Astrocyte (in vitro differentiated cells and primary cell): Measurements from ENCODE around the gene C3orf22. TPM values are rescaled to one million over a fixed set of nuclear protein-coding genes. Genes with fewer than 3 reads are reported as not detected.

Experiments
- DNase-seq: peaks from one replicate; pipeline ENCODE4 v3.0.0-alpha.2; 2010; ENCODE audit warnings: low read depth
- FAIRE-seq: peaks from 2 replicates; lab custom pipeline; 2011; peaks lifted over from hg19 to GRCh38; lab: Jason Lieb, UNC
- H2AFZ ChIP-seq: 2 replicates; pipeline ENCODE4 v1.6.0; 2012; ENCODE audit warnings: low read depth, low read length, inconsistent platforms
- H3K27ac ChIP-seq: 2 replicates; pipeline ENCODE4 v1.5.1; 2011; ENCODE audit warnings: low read depth, low read length, inconsistent platforms
- H3K27me3 ChIP-seq: 2 replicates; pipeline ENCODE4 v1.6.0; 2011; ENCODE audit warnings: low read length, inconsistent platforms; ENCODE audit not compliant: insufficient read depth
- H3K36me3 ChIP-seq: 2 replicates; pipeline ENCODE4 v1.5.1; 2011; ENCODE audit warnings: low read length, inconsistent platforms; ENCODE audit not compliant: insufficient read depth
- H3K4me1 ChIP-seq: 2 replicates; pipeline ENCODE4 v1.5.1; 2011; ENCODE audit warnings: low read length, inconsistent platforms; ENCODE audit not compliant: insufficient read depth
- H3K4me2 ChIP-seq: 2 replicates; pipeline ENCODE4 v1.6.0; 2012; ENCODE audit warnings: low read length, inconsistent platforms
- H3K4me3 ChIP-seq: 2 replicates; pipeline ENCODE4 v1.5.1; 2011; ENCODE audit warnings: low read depth, mild to moderate bottlenecking, low read length, inconsistent platforms; ENCODE audit not compliant: insufficient read depth
- H3K79me2 ChIP-seq: 2 replicates; pipeline ENCODE4 v1.6.0; 2012; ENCODE audit warnings: mild to moderate bottlenecking, low read length, inconsistent platforms; ENCODE audit not compliant: insufficient read depth
- H3K9ac ChIP-seq: 2 replicates; pipeline ENCODE4 v1.6.0; 2012; ENCODE audit warnings: mild to moderate bottlenecking, low read length, inconsistent platforms
- H3K9me3 ChIP-seq: 2 replicates; pipeline ENCODE4 v1.5.1; 2012; ENCODE audit warnings: low read depth, mild to moderate bottlenecking, low read length, inconsistent platforms; ENCODE audit not compliant: insufficient read depth
- H4K20me1 ChIP-seq: 2 replicates; pipeline ENCODE4 v1.6.0; 2012; ENCODE audit warnings: low read length, inconsistent platforms; ENCODE audit not compliant: insufficient read depth
- H3K27ac Mint-ChIP-seq: one replicate; pipeline ENCODE4 v1.8.0; 2021; ENCODE audit warnings: mild to moderate bottlenecking, mixed read lengths; ENCODE audit not compliant: unreplicated experiment
- H3K27me3 Mint-ChIP-seq: one replicate; pipeline ENCODE4 v1.8.0; 2021; ENCODE audit warnings: low read depth, mixed read lengths; ENCODE audit not compliant: unreplicated experiment
- H3K36me3 Mint-ChIP-seq: one replicate; pipeline ENCODE4 v1.8.0; 2021; ENCODE audit warnings: low read depth, mixed read lengths; ENCODE audit not compliant: unreplicated experiment
- H3K4me1 Mint-ChIP-seq: one replicate; pipeline ENCODE4 v1.8.0; 2021; ENCODE audit warnings: low read depth, mixed read lengths; ENCODE audit not compliant: unreplicated experiment
- H3K4me3 Mint-ChIP-seq: one replicate; pipeline ENCODE4 v1.8.0; 2021; ENCODE audit warnings: mild to moderate bottlenecking, moderate library complexity, mixed read lengths; ENCODE audit not compliant: unreplicated experiment
- H3K9me3 Mint-ChIP-seq: one replicate; pipeline ENCODE4 v1.8.0; 2021; ENCODE audit warnings: mild to moderate bottlenecking, mixed read lengths; ENCODE audit not compliant: unreplicated experiment
- CTCF ChIP-seq: IDR thresholded peaks from 2 replicates; pipeline ENCODE4 v1.5.1; 2011; ENCODE audit warnings: low read depth, mild to moderate bottlenecking, inconsistent platforms, low read length, moderate library complexity; ENCODE audit not compliant: insufficient read depth
- EZH2 ChIP-seq: IDR thresholded peaks from 2 replicates; pipeline ENCODE4 v1.6.1; 2012; ENCODE audit warnings: mild to moderate bottlenecking, low read length, inconsistent platforms; ENCODE audit not compliant: insufficient read depth
- total RNA-seq: library from RNA; stranded (reverse); gene quantifications from 2 replicates; pipeline ENCODE4 v1.2.1, GENCODE V29; 2021

The C3orf22 gene
- total RNA-seq, 1 donor from 2014 or later = not detected

- Histone ChIP-seq H3K27me3 (peaks cover 20% of the 10 kb centered on the region), H3K4me1 (peaks cover 7% of the 10 kb centered on the region), H2AFZ (no peak overlapping the region), H3K27ac (no peak overlapping the region), H3K36me3 (no peaks in the 10 kb centered on the region), H3K79me2 (no peaks in the 10 kb centered on the region), H4K20me1 (no peaks in the 10 kb centered on the region), H3K9me3 (no peaks in the 10 kb centered on the region), H3K4me3 (no peak overlapping the region), H3K9ac (no peak overlapping the region), H3K4me2 (no peak overlapping the region)
- DNase-seq (no peak), FAIRE-seq (no peak)
- Mint-ChIP-seq H3K27me3 (peaks cover 67% of the 10 kb centered on the region), H3K4me3 (no peak overlapping the region), H3K9me3 (no peaks in the 10 kb centered on the region), H3K27ac (no peak overlapping the region), H3K36me3 (no peaks in the 10 kb centered on the region), H3K4me1 (no peaks in the 10 kb centered on the region)
- no peak for TF ChIP-seq EZH2
- no peak for TF ChIP-seq CTCF
Measured at GRCh38 chr3:126525091-126525852, 33.5 kb downstream of the C3orf22 start.

- Histone ChIP-seq H3K27me3 (peaks cover 20% of the 10 kb centered on the region), H4K20me1 (no peaks in the 10 kb centered on the region), H3K4me3 (peak overlapping the region; percentile 28), H3K9me3 (no peaks in the 10 kb centered on the region), H3K36me3 (no peaks in the 10 kb centered on the region), H3K27ac (no peak overlapping the region), H3K9ac (no peak overlapping the region), H3K4me2 (peak overlapping the region; percentile 77), H3K4me1 (peaks cover 7% of the 10 kb centered on the region), H2AFZ (no peak overlapping the region), H3K79me2 (no peaks in the 10 kb centered on the region)
- H3K9me3 Mint-ChIP-seq = no peaks in the 10 kb centered on the region
- TF ChIP-seq CTCF = no peak
- TF ChIP-seq EZH2 = no peak
- no peak for DNase-seq
- no peak for FAIRE-seq
- H3K27ac Mint-ChIP-seq = no peak overlapping the region
- H3K36me3 Mint-ChIP-seq = peaks cover 1% of the 10 kb centered on the region
- peaks cover 74% of the 10 kb centered on the region for H3K27me3 Mint-ChIP-seq
- H3K4me3 Mint-ChIP-seq = no peak overlapping the region
- no peaks in the 10 kb centered on the region for H3K4me1 Mint-ChIP-seq
Measured at GRCh38 chr3:126524429-126524988, 34.2 kb downstream of the C3orf22 start.
